Left lung (tissue), 10 donors: ENCODE results near the gene DTD1. TPM values are rescaled to one million over a fixed set of nuclear protein-coding genes. Genes with fewer than 3 reads are reported as not detected.

Experiments used
- ATAC-seq: fragments of 200-7000 bp; cut with Tn5 transposase; one replicate; pipeline ENCODE4 v1.9.1; 2020; ENCODE audit warnings: moderate library complexity
- DNase-seq, 4 donors: peaks; one replicate each; pipeline ENCODE4 v3.0.0-alpha.2; 2013 to 2020
- H3K27ac ChIP-seq, 2 donors: fragments of 200-600 bp; sonication (generic) in 1 of 2; one replicate each; pipeline versions ENCODE4 v1.5.0 to v1.8.0; 2020 to 2021
- H3K27me3 ChIP-seq, 2 donors: fragments of 200-600 bp; sonication (generic) in 1 of 2; one replicate each; pipeline versions ENCODE4 v1.5.0 to v1.8.0; 2020 to 2021
- H3K36me3 ChIP-seq, 2 donors: fragments of 200-600 bp; sonication (generic) in 1 of 2; one replicate each; pipeline versions ENCODE4 v1.5.0 to v1.8.0; 2020 to 2021
- H3K4me1 ChIP-seq, 2 donors: fragments of 200-600 bp; one replicate each; pipeline ENCODE4 v1.8.0; 2021
- H3K4me3 ChIP-seq, 2 donors: fragments of 200-600 bp; sonication (generic) in 1 of 2; one replicate each; pipeline versions ENCODE4 v1.5.0 to v1.8.0; 2020 to 2021; ENCODE audit warnings: mild to moderate bottlenecking in 1 of 2
- H3K9me3 ChIP-seq, 2 donors: fragments of 200-600 bp; sonication (generic) in 1 of 2; one replicate each; pipeline versions ENCODE4 v1.5.0 to v1.8.0; 2020 to 2021
- intact Hi-C, 2 donors: fragments of 100-400 bp; cut with DNase I; formaldehyde crosslinking; loops; one replicate each; pipeline versions ENCODE4 v1.11.2 to v1.14.2; 2022
- polyA plus RNA-seq, 6 donors: library from polyadenylated mRNA; unstranded; fragments of 120-200 nt; gene quantifications; one replicate each; pipeline ENCODE4 v1.2.1, GENCODE V29; 2013; ENCODE audit not compliant: insufficient read length in 6 of 6
- total RNA-seq, 2 donors: library from RNA; stranded (reverse); fragmentation: NEBNext Ultra II Directional; extraction: Animal tissue kit (Norgen Biotek cat#: 25700); gene quantifications; one replicate each; pipeline ENCODE4 v1.2.1, GENCODE V29; 2021
- TF ChIP-seq, protein P1 (sequence below), 2 donors: fragments of 200-600 bp; sonication (generic) in 1 of 2; IDR thresholded peaks; one replicate each; pipeline versions ENCODE4 v1.5.0 to v1.8.0; 2021; ENCODE audit warnings: antibody characterized with exemption in 2 of 2
- donor health status: DM: no; HTN: yes; CAD: no.
- donor health status: DM: no; HTN: no; CAD: no.

DTD1 gene
- total and polyA plus RNA-seq, 8 donors = 14.8 to 27.5 (median 25.6) TPM

GRCh38 chr20:18788021-18788420 is 200.2 kb downstream of the DTD1 start:
- peaks cover 0 to 20% of the 10 kb centered on the region in 2 donors for H3K27me3 ChIP-seq
- no peaks in the 10 kb centered on the region for H3K9me3 ChIP-seq
- ATAC-seq (no peak), DNase-seq (no peak)
- H3K27ac ChIP-seq = no peak overlapping the region
- intact Hi-C loops = no loop called here
- TF ChIP-seq, protein P1, sequence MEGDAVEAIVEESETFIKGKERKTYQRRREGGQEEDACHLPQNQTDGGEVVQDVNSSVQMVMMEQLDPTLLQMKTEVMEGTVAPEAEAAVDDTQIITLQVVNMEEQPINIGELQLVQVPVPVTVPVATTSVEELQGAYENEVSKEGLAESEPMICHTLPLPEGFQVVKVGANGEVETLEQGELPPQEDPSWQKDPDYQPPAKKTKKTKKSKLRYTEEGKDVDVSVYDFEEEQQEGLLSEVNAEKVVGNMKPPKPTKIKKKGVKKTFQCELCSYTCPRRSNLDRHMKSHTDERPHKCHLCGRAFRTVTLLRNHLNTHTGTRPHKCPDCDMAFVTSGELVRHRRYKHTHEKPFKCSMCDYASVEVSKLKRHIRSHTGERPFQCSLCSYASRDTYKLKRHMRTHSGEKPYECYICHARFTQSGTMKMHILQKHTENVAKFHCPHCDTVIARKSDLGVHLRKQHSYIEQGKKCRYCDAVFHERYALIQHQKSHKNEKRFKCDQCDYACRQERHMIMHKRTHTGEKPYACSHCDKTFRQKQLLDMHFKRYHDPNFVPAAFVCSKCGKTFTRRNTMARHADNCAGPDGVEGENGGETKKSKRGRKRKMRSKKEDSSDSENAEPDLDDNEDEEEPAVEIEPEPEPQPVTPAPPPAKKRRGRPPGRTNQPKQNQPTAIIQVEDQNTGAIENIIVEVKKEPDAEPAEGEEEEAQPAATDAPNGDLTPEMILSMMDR (IDR thresholded peaks at IDR 0.05) = no peak
- H3K4me1 ChIP-seq = no peaks in the 10 kb centered on the region
- H3K4me3 ChIP-seq = no peak overlapping the region
- no peaks in the 10 kb centered on the region for H3K36me3 ChIP-seq

DNA sequence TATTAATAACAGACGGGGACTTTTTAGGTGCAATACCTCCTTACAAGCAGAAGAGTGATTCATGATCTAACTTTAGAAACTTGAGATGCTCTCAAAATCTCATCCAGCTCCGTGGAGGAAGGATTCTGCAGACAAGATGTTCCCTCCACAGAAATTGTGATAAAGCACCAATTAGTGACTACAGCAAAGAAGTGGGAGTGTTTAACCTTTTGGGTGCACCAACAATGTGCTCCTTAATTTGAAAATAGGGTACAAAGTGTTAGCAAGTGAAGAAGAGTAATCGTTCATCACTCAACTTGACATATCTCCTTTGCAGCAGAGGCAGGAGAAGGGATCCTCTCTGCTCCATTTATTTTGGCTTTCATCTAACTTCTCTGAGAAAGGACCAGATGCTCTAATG is 202.9 kb downstream of the DTD1 start:
- Histone ChIP-seq H3K27ac (no peak overlapping the region), H3K4me1 (peaks cover 0 to 10% of the 10 kb centered on the region in 2 donors), H3K27me3 (peaks cover 0 to 20% of the 10 kb centered on the region in 2 donors), H3K36me3 (no peaks in the 10 kb centered on the region), H3K4me3 (no peak overlapping the region), H3K9me3 (no peaks in the 10 kb centered on the region)
- ATAC-seq (no peak), DNase-seq (no peak)
- TF ChIP-seq, protein P1 (IDR thresholded peaks at IDR 0.05) = no peak
- intact Hi-C loops = no loop called here

DNA sequence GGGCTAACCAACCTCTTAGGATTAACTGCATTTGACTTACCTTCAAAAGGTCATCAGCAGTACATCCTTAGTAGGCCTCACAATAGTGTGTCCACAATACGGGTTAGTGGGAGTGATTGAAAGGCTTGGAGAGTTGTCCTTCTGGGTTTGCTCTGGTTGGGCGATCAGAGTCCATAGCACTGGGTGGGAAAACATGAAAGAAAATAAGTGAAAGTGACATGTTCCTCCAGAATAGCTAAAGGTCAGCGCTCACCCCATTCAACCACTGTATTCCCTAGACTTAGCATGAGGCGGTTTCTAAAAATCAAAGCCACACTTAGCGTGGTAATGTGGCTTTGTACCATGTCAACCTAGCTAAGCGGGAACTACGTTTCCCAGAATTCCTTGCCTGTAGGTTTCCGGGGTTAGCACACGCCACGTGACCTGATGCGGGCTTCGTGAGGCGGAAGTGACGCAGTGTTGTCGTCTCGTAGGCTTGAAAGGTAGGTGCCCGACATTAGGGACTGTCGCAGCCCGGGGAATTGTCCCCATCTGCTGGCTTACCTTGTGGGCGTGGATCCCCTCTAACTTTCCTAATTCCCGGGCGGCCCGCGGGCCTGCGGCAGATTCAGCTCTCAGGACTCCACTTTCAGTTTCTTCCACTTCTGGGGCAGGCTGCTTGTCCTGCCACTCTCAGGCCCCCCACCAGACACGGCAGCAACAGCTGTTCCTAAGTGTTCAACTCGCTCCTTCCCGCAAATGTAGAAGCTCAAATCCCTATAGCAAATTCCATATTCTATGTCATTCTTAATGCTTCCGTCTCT is 206.0 kb downstream of the DTD1 start:
- Histone ChIP-seq H3K4me1 (peaks cover 0 to 10% of the 10 kb centered on the region in 2 donors), H3K36me3 (no peaks in the 10 kb centered on the region), H3K4me3 (peak overlapping the region; percentile 45 to 58), H3K9me3 (peaks cover 0 to 4% of the 10 kb centered on the region in 2 donors), H3K27ac (peak overlapping the region; percentile 72 to 86), H3K27me3 (peaks cover 0 to 20% of the 10 kb centered on the region in 2 donors)
- TF ChIP-seq, protein P1 (IDR thresholded peaks at IDR 0.05) = no peak
- peak; percentile 87 to 95 (median 92) for DNase-seq
- intact Hi-C loops = no loop called here
- ATAC-seq = peak; percentile 100

DNA sequence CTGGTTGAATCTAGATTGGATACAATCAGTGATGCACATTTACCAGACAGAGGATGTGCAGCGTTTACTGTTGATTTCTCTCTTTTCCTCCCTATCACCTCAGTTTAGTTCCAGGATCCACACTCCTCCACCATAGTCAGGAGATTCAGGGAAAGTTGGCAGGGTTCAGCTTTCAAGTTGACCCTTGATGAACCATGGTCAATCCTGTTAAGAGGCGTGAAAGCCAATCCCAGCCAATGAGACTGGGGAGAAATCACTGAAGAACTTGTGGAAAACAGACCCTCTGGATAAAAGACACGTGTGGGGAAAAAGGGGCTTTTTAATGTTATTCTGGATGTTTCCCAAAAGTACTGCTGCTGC is 206.6 kb downstream of the DTD1 start:
- Histone ChIP-seq H3K4me3 (peak overlapping the region; percentile 45 to 58), H3K9me3 (peaks cover 0 to 4% of the 10 kb centered on the region in 2 donors), H3K36me3 (no peaks in the 10 kb centered on the region), H3K27ac (peak overlapping the region; percentile 72 to 86), H3K4me1 (peaks cover 0 to 10% of the 10 kb centered on the region in 2 donors), H3K27me3 (peaks cover 0 to 20% of the 10 kb centered on the region in 2 donors)
- TF ChIP-seq, protein P1 (IDR thresholded peaks at IDR 0.05) = no peak
- intact Hi-C loops = no loop called here
- ATAC-seq (no peak), DNase-seq (no peak)

GRCh38 chr20:18795366-18795765 is 207.5 kb downstream of the DTD1 start:
- ATAC-seq = no peak
- intact Hi-C loops = no loop called here
- TF ChIP-seq, protein P1 (IDR thresholded peaks at IDR 0.05) = no peak
- DNase-seq = no peak
- H3K36me3 ChIP-seq = no peaks in the 10 kb centered on the region
- H3K9me3 ChIP-seq = peaks cover 0 to 4% of the 10 kb centered on the region in 2 donors
- peaks cover 0 to 14% of the 10 kb centered on the region in 2 donors for H3K27me3 ChIP-seq
- peaks cover 0 to 10% of the 10 kb centered on the region in 2 donors for H3K4me1 ChIP-seq
- no peak overlapping the region for H3K4me3 ChIP-seq
- H3K27ac ChIP-seq = no peak overlapping the region
